Stimulated activated CD8-positive, alpha-beta memory T cell treated with anti-CD3 and anti-CD28 coated beads, Interleukin-7, amount 100 ng/mL, for 4 hours (primary cell): Measurements from ENCODE around the gene TLE1.
"Not testable (repeated sequence)": the region's sequence is repeated elsewhere in the genome, so short reads cannot be mapped to it uniquely, and the experiment has no call there.

Experiments
- DNase-seq, 2 donors: peaks; one replicate each; pipeline ENCODE4 v3.0.0-alpha.2; 2020; ENCODE audit warnings: low read depth in 2 of 2

TLE1 gene

DNA sequence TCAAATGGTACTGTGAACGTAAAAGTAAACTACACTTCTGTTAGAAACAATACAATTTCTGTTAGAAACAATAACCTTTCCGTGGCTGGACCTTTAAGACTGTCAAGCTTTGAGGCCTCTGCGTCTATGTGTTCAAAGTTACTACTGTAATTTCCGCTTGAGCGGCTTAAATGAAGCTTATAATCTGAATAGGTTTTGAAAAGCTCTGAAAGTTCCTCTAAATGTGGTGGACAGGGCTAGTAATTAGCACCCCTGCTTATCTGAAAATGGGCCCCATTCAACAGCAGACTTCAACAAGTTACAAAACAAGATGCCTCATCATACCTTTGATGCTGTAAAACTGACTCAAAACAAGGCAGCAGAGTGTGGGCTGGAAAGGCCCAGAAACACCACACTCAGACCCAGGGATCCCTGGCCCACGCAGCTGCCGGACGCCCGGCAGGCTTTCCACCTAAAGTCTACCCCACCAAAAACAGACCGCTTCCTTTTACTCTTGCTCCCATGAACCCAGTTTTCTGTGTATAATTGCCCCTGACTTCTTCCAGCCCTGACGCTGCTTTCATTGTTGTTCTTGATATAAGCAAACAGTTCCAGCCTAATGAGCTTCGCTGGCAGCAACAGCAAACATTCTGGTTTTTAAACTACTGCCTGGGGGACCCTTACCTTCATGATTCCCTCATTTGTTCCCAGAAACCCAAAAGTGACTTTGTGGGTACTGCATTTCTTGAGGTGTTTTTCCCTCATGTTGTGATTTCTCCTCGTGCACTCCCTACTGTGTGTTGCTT is 66.7 kb downstream of the TLE1 start:
- DNase-seq, result no peak

DNA sequence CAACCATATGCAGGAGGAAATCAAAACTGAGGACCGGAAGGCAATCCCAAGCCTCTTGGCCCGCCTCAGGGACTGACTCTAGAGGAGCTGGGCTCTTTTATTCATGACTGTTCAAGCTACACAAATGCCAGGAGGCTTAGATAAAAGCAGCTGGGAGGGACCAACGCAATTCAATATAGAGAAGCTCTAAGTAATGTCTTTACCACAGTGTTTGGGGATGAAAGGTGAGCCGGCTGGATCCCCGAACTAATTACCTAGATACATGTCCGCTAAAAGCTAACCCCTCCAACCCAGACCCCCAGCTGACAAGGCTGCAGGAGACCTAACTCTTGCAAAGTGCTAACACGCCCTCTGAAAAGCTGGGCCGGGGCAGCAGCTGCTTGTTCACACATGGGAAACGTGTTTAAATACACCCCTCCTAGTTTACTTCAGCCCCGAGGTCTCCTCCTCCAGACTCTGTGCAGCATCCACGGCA is 67.5 kb downstream of the TLE1 start:
- DNase-seq, result no peak

GRCh38 chr9:81621118-81621517 is 68.2 kb downstream of the TLE1 start:
- no peak for DNase-seq

- no peak for DNase-seq
Measured at GRCh38 chr9:81620002-81620390, 69.4 kb downstream of the TLE1 start.

DNA sequence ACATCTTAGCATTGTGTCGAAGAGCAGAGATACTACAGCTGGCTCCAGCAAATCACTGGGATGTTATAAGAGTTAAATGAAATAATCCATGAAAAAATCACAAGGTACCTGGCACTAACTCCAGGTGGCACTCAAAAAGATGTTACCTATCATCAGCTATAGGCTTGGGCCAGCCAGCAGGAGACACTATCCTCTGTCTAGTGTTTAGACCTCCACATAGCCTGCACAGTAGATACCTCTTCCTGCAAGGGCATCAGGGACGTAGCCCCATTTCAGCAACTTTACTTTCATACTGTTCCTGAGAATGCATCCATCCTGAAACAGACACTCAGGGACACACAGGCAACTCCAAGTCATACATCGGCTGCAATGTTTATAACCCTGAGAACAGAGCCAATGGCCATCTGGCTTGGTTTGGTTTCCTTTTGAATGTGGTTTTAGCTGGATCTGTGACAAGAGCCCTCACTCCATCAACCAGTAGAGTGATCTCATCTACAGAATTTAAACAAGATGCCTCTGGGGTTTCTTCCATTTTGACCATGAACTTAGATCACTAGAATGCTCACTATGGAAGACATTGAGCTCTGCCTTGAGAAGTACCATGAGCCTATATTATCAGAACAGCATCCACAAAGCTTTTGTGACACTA is 69.9 kb downstream of the TLE1 start:
- DNase-seq, result no peak

GRCh38 chr9:81618923-81619322 is 70.4 kb downstream of the TLE1 start:
- no peak for DNase-seq

DNA sequence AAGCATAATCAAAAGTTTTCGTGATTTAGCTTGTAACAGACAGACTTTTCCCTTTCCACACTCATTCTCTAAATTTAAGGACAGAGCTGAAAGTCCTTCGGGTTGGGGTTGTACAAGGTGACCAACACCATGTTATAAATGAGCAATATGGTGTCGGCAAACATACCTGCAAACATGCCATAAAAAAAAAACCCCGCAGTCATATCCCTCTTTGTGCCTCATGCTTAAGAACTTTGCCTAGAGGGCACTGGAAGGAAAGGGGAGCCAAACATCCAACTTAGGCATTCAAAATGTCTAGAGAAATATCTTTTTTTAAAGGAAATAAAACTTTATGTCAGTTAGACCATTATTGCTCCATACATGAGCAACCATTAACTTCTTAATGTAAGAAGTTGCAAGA is 73.2 kb downstream of the TLE1 start:
- no peak for DNase-seq

GRCh38 chr9:81614335-81614734 is 75.0 kb downstream of the TLE1 start:
- no peak for DNase-seq

GRCh38 chr9:81613002-81613812 is 76.1 kb downstream of the TLE1 start:
- DNase-seq, result no peak

DNA sequence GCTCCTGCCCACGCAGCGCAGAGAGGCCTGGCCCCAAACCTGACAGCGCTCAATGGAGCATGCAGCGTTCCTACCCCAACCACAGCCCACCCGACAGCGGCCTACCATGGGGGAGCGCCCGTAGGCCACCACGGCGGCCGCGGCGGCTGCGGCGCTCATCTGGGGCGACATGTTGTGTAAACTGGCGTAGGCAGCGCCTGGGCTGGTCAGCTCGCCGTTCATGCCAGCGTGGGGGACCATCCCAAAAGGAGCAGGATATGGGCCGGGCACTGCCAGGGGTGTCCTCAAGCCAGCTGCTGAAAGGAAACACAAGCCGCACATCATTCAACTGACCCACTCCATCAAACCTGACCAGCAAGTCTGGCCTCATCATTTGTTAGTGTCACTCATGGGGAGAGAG is 77.7 kb downstream of the TLE1 start:
- DNase-seq, result no peak

GRCh38 chr9:81610740-81611107 is 78.6 kb downstream of the TLE1 start:
- no peak for DNase-seq

- no peak for DNase-seq
Measured at GRCh38 chr9:81609782-81610739, 79.3 kb downstream of the TLE1 start.

GRCh38 chr9:81608289-81608657 is 81.1 kb downstream of the TLE1 start:
- no peak for DNase-seq

GRCh38 chr9:81607593-81608288 is 81.6 kb downstream of the TLE1 start:
- no peak for DNase-seq

DNA sequence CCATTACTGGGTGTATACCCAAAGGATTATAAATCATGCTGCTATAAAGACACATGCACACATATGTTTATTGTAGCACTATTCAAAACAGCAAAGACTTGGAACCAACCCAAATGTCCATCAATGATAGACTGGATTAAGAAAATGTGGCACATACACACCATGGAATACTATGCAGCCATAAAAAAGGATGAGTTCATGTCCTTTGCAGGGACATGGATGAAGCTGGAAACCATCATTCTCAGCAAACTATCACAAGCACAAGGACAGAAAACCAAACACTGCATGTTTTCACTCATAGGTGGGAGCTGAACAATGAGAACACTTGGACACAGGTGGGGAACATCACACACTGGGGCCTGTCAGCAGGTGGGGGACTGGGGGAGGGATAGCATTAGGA is 83.1 kb downstream of the TLE1 start:
- DNase-seq, result not testable (repeated sequence)

DNA sequence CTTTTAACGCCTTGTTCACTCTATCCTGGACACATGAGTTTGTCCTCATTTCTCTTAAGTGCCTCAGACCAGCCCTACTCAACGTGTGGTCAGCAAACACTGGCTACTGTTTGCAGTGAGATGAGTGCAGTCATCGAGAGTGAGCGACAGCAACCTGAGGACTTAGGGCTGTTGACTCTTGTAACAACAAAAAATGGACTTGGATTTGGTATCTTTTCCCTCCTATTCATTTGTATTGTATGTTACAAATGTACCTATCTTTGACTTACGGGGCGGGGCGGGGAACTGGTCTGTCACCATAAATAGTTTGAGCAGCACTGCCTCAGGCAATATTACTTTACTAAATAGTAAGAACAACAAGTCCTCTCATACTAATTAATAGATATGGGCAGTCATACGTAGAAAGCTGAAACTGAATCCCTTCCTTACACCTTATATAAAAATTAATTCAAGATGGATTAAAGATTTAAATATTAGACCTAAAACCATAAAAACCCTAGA is 84.1 kb downstream of the TLE1 start:
- DNase-seq, result no peak

GRCh38 chr9:81604306-81605169 is 84.8 kb downstream of the TLE1 start:
- no peak for DNase-seq

- no peak for DNase-seq
Measured at GRCh38 chr9:81602887-81603680, 86.3 kb downstream of the TLE1 start.
